Spleen (tissue), 7 donors: Measurements from ENCODE around the gene MRPL4.

Source experiments
- CTCF ChIP-seq, 11 experiments: fragments of 200-600 bp in 7 of 11; fragments of 450-650 bp in 4 of 11; sonication (generic) in 4 of 11; IDR thresholded peaks in 8 of 11; conservative IDR thresholded peaks in 3 of 11; 1 replicate in 7 of 11; 2 replicates in 4 of 11; pipeline versions ENCODE4 v1.4.0 to v1.8.0; 2016 to 2021; ENCODE audit warnings: antibody characterized with exemption in 11 of 11, inconsistent platforms in 4 of 11, mild to moderate bottlenecking in 1 of 11
- POLR2A ChIP-seq, 3 donors: fragments of 450-650 bp; IDR thresholded peaks; one replicate each; pipeline ENCODE4 v1.5.1; 2017; ENCODE audit warnings: antibody characterized with exemption in 3 of 3, mild to moderate bottlenecking in 1 of 3
- donor health status: DM: no; HTN: no; CAD: no; lungs with moderate emphysema.
- donor health status: DM: no; HTN: no; CAD: no.
- donor health status: DM: no; HTN: no; CAD: no.

- TF ChIP-seq CTCF (IDR thresholded peaks at IDR 0.05 in 8 of 11, conservative IDR thresholded peaks at IDR 0.05 in 3 of 11), result no peak
- TF ChIP-seq POLR2A (IDR thresholded peaks at IDR 0.05), result no peak
These were observed 33.4 kb downstream of the MRPL4 start for GRCh38 chr19:10285393-10285792.
